8988T (cell line): Measurements from ENCODE around the gene APBA2.
A peak's percentile ranks its signal among the peaks of the same experiment; 100 is the strongest.

ENCODE experiments used
- DNase-seq: peaks from one replicate; pipeline ENCODE4 v3.0.0; 2011

Gene APBA2

DNA sequence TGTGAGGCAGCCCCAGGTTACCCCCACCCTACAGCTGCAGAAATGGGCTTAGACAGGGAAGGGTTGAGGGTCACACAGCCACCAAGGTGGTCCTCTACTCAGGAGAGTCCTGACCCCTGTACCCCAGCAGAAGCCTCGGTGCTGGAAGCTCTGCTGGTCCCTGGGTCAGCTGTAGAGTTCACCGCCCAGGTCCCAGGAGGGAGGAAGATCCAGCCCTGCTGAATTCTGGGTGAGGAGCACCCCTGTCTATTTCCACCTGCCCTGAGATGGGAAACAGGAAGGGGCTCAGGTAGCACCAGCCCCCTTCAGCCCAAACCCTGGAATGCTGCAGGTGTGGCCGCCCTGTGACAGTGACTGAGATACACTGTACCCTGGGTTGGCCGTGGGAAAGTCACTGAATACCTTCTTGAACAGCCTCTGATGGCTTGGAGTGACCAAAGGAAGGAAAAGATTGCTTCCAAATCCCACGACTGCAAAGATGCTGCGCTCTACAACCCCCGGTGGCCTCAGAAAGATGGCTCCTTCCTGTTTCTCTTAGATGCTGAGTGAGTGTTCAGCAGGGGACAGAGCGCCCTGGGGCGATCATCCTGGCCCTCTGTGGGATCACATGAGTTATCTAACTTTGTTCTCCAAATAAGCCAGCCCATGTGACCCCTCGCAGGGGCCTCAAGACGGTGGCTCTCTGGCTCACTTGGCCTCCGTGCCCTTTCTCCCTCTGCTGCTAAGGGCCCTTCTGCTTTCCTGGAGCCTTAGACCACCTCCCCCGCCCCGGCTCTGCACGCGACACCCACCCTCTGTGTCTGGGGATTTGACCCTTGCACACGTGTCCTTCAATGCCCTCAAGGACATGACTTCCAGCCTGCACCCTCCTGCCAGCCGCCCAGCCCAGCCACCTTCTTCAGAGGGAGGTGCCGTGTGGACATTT, 242.0 kb downstream of the APBA2 start:
- DNase-seq = no peak

DNA sequence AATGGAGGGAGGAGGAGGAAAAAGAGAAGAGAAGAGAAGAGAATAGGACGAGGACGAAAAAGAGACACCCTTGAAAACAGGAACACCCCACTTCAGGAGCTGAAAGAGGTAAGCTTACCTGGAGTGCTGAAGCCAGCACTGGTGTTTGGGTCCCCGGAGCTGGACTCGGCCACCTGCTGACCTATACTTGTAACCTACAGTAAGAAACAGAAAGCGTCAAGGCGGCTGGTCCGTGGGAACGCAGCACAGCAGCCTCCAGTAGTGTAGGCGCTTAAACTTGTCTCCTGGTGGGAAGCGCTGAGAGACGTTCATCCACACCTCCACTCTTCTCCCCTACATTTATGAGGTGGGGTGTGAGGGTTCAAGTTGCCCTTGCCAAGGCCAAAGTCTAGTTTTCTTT, 242.9 kb downstream of the APBA2 start:
- DNase-seq = no peak

DNA sequence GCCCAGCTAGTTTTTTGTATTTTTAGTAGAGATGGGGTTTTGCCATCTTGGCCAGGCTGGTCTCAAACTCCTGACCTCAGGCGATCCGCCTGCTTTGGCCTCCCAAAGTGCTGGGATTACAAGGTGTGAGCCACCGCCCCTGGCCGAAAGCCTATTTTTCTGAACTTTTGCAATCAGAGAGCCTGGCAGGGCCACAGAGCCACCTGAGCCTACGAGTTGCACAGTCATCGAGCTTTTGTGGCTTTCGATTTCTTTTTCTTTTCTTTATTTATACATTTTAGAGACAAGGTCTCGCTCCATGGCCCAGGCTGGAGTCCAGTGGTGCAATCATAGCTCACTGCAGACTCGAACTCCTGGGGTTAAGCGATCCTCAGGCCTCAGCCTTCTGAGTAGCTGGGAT, 243.4 kb downstream of the APBA2 start:
- DNase-seq = no peak

DNA sequence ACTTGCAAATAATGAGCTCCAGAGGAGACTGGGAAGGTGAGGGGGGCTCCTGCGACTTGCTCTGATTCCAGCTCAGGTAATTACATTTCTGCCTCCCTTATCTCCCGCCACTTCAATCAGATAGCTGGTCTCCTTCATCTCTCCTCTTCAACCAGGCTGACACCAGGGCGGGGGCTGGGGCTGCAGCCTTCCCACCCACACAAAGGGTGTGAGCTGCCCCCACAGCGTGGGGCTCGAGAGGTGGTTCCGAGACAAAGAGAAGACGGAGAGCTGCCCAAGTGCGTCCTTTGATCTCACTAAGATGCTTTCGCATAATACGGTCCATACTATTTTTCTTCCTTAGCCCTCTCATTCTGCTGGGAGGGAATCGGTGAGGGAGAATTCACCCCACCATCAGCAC, 244.2 kb downstream of the APBA2 start:
- no peak for DNase-seq

DNA sequence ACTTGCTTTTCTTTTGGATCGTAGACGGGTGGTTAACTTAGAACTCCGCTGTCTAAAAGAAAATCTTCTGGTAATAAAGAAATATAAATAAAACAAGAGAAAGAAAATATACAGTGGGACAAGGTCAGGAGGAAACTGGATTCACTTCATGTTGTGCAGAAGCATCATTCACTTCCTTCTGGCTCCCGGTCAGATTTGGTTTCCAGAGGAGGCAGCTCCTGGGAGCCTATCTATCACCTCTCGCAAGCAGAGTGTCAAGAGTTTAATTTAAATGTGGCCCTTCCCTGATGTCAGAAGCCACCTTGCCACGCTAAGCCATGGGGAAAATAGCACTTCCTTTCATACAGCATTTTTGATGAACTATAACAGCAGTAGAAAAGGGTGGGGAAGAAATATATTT, 244.7 kb downstream of the APBA2 start:
- no peak for DNase-seq

DNA sequence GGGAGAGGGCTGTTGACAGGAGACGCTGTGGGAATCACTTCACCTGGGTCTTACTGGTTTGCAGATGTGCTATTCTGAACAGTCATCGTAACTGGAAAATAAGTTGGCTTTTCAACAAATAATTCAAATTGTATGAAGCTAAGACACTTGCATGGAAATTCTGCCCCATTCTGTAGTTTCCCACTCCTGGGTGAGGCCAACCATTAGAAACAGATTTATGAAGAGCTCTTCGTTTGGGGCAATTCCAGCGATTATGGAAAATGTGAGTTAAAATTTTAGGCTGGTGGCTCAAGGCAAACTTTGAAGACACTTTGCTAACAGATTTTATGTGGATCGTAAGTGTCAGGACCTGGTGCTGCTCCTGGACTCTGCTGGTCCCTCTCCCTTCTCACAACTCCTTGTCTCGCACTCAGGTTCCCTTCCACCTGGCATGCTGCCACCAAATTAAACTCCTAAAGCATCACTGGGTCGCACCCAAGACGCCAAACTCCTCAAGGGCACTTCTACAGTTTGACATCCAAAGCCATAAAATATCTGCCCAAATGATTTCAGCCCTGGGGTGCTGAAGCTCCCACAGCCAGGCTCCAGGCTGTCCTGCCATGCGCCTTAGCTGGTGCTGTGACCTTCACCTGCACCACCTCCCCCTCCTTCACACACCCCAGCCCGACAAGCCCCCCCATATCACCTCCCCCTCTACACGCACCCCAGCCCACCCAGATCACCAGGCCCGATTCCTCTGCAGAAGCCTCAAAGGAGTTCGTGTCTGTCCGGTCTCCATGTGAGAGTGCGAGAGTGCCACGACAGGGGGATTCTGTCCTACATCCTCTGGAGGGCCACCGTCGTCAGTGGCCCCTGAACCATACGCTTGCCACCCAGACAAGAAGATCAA, 245.4 kb downstream of the APBA2 start:
- no peak for DNase-seq

DNA sequence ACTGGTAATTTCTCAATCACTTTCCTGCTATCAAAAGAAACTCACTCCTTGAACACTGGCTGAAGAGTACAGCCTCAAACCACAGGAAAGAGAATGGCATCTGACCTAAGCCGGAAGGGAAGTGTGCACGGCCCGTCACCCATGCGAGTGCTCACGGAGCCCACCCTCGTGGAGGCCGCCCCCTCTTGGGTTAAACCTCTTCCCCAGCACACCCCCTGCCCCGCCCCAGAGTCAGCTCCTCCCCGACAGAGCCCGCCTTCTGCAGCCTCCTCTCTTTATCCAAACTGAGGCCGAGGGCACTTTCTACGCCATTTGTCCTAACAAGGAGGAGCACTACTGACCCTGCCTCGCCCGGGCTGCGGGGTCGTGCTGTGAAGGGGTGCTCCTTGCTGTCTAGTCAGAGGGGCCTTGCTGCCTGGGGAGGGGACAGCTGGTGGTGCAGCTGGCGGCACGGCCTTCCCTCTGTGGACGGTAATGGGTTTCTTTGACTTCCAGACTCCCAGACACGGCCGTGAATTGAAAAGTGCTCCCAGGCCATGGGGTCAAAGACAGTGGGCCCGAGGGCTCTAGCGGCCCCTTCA, 246.2 kb downstream of the APBA2 start:
- DNase-seq = no peak

DNA sequence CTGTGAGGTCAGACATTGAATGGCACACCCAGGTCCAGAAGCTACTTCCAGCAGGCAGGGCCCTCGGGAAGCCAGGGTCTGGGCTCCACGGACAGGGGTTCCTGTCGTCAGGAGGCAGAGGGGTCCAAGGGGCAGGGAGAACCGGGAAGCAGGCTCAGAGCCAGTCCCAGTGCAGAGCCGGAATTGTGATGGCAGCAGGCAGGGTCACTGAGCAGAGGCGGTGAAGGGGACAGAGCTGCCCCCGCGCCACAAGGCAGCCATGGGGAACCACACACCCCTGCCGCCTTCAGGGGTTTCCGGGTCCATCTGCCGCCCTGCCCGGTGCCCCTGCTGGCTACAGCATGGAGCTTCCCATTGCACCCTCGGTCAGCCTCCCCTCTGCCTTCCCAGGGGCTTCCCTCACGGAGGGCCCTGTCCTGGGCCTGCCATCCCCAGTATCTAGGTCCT, 247.0 kb downstream of the APBA2 start:
- no peak for DNase-seq

DNA sequence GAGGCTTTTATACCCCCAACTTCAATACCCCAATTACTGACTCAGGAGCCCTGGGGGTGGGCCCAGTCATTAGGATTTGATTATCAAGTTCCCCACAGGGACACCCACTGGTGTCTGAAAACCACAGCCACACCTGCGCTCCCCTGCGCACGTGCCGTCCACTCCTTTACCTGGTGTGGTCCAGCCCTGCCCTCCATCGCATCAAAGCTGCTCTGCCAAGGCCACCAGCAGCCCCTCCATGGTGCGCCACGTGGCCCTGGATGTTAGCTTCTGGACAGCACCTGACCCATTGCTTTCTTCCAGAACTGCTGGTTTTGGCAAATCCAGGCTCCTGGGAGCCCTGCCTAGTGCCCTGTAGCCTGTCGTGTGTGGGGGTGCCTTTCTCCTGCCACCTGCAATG, 247.5 kb downstream of the APBA2 start:
- no peak for DNase-seq

DNA sequence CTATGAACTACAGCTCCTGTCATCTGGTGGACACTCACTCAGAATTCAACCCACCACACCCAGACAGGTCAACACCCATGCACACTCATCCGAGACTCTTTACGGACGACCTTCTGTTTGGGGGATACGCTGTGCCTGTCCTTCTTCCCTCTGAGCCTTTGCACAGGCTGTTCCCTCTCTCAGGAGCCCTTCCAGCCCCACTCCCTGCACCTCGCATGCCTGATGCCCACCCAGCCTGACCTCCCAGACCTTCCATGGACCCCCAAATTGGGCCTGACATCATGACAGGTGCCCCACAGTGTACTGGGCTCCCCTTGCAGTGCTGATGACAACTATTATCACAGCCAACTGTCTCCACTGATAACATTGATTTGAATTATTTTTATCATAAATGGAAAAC, 248.0 kb downstream of the APBA2 start:
- no peak for DNase-seq

DNA sequence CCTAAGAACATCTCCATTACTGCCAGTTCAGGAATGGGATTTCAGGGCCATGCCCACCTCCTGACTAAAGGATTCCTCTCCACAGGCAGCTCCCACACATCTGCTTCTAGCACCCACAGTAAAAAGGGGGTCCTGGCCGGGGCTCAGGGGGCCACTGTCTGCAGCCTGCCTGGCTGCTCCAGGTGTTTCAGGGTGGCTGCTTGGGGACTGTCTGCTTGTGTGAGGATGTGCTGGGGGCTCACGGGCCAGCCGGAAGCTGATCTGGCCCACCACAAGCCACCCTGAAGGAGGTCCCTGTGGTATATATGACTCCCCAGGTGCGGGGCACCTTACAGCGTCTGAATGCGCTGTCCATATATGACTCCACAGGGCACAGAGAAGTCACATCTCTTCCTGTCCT, 248.5 kb downstream of the APBA2 start:
- DNase-seq = no peak

DNA sequence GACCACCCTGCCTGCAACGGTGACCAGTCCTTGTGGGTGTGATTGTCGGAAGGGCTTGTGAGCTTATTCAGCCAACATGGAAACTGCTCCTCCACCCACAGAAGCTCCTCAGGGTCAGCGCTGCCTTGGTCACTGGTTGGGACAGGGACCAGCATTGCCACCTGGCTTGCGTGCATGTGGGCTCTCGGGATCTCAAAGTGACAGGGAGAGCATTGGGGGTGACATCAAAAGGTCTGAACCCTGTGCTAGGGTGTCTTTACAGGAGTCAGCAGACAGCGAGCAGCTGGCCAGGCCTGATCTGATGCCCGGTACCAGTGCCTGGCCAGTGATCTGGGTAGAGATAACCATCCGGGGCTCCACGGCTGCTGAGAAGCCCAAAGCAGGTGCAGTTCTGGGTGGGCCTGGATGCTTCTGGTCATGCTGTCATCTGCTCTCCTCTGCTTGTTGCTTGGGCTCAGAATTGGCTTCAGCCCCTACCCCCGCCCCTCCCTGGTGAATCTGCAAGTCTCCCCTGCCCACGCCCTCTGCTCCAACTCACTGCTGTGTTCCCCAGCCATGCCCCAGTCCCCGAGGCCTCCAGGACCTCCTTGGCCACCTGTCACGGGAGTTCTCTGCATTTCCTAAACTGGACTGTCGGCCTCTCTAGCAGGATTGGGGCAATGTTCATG, 249.0 kb downstream of the APBA2 start:
- DNase-seq = no peak

DNA sequence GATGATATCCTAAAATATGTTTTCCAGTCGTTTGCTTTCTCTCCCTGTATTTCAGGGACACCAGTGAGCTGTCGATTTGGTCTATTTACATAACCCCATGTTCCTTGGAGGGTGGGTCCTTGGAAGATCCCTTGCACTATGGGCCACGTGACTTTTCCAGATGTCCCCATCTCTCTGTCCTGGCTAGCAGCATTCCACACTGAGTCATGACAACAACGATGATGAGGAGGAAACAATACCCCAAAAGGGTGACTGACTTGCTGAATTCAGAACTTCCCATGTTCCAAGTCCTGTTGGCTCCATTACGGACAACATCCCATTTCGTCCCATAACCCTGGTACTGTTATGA, 249.5 kb downstream of the APBA2 start:
- DNase-seq = no peak

DNA sequence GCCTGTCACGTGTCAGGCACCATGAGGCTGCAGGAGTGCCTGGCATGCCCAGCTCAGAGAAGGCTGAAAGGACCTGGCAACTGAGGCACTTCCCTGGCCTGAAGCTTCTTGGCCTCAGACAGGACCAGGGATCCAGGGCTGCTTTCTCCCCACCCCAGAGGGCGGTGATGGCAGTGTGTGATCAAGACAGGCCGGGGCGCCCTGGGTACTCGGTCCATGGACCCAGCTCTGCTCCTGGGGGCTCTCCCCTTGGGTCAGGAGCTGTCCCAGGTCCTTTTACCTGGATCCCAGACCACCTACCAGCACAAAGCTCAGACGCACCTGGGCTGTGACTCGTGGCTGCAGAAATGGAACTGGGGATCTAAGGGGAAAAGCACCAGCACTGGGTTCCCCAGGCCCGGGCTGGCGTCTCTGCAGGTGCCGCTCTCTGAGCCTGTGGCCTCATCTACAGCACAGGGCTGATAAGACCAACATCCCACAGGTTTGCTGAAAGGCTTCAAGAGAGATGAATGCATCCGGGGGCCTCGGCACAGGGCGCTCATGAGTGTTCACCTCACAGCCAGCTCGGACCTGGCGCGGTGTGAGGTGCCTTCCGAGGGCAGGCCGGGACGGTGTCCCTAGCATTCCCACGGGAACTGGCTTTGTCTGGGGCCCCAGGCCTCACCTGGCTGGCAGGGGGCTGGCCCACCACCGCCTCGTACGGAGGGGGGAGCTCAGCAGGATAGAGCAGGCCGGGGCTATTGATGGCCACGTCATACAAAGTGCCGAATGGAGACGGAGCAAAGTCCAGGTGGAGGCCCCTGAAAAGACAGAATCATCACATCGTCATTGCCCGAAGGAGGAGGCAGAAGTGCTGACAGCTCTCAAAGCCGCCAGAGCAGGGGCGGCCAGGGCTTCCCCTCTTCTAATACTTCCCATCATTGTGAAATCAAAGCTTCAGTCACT, 250.2 kb downstream of the APBA2 start:
- DNase-seq = no peak

DNA sequence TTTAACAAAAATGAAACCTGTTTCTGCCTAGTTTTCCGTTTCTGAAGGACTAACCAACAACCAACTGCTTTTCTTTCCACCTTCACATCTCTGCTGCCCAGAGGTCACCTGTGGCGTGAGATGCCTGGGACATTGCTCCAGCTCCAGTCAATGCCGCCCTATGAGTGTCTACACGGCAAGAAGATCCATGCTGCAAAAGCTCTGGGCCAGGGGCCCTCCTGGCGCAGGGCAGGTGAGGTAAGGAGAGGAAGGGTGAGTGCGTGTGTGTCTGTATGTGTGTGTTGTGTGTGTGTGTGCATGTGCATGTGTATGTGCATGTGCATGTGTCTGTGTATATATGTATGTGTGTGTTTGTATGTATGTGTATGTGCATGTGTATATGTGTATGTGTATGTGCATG, 252.5 kb downstream of the APBA2 start:
- DNase-seq = no peak

DNA sequence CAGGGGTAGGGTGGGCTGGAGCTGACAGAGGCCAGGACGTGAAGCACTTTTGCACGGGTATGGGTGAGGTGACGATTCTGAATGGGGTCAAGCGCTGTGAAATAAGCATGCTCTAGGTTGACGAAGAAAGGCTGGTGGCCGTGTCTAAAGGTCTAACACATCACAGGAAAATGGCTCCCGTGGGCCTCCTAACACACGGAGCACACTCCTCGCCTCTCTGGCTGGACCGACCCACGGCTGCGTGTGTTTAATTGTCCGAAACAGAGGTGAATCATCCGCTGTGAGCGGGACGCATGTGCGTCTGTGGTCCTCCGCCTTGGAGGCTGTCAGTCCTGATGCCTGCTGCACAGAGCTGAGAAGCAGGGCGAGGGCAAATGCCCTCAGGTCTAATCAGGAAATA, 253.3 kb downstream of the APBA2 start:
- no peak for DNase-seq

DNA sequence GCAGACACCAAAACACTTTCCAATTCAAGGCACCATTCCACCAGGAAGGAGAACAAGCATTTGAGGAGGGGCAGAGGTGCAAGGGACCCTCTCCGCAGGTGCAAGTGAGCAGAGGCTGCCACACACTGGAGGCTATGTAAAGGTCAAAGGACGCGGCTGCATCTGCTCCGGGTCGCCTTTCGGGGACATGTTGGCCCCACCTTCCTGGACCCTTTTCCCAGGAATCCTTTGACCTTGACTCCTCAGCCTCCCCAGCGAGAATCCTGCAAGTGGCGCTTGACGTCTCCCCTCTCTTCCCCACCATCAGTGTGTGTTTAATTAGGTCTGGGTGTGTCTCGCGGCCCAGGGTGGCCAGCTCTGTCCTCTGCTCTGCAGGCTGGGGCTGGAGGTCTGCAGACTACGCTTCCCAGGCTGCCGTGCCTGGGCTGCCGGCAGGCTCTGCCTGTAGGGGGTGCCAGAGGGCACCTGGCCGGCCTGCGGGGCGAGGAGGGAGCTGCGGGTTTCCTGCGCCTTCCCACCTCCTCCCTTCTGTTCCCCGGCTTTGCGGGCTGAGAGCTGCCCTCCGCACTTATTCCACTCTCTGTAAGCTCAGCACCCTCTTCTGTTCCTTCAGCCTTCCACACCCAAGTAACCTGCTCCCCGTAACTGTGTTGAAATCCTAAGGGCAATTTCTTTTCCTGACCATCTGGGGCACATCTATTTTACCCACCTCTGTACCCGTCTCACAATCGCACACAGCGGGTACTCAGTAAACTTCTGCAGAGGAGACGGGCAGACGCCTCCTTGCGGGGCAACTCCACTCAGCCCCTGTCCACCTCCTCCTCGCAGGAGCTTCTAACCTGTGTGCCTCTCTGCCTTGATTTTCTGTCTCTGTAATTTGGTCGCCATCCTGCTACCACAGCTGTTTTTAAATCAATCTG, 254.0 kb downstream of the APBA2 start:
- peak; percentile 85 for DNase-seq

DNA sequence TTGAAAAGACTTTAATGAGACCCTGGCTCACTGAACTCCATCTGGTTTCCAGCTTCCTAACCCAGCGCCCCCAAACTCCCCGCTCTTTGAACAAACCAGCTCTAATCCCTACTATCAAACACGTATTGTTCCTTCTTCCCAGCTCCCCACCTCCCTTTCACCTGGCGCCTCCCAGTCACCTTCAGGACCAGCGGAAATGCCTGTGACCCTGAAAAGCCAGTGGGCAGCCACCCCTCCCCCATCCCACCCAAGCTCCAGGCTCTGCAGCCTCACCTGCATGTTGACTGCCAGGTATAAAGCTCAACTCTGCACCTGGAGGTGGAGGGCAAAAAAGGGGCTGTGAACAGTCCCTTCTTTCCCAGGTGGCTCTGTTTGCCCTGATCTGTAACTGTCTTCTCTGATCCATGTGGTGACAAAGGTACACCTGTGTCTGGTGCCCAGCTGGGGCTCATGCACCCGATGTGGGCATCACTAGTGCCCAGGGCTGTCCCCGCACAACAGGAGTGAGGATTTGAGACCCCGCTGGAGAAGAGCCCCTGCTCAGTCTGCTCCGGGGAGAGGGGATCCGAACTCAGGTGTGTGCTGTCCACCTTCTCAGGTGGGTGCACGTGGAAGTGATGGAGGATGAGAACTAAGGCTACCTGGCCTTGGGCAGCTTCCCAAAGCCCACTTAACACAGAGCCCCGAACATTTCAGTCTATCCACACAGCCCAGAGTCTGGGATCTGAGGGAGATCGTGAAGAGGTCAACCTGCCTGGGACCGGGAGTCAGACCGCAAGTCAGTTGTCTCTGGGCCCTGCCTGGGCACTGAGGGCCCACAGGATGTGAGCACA, 254.9 kb downstream of the APBA2 start:
- no peak for DNase-seq

DNA sequence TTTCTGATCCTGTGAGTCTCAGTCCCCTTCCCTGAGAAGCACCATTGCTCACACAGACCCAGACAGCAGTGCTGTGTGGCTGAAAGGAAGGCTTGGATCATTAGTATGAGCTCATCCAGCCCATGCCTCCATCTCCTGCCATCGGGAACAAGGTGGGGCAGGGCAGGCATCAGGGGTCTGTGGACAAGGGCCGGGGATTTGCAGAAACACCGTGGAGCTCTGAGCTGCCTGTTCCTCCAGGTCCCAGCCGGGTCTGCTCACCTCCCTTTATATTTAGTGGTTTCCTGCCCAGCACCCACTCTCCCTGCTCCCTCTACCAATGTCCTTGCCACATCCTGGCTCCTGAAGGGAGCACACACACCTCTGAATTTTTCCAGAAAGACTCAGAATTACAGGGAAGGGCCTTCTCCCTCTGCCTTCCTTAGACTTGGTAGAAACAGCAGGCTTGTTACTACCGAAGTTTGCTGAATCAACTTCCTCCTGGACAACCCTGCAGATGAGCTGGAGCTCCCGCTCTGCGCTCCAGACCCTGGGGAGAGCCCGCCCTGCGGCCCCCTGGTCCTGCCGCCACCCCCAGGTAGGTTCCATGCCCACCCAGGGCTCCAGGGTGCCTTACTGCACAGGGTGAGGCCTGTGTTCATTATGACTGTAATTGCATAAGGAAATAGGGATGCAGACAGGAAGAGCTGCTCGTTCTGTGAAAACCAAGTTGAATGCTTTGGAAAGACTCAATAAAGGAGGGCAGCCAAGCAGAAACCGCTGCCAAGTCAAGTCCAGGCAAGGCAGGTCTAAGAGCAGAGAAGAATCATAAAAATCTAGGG, 255.7 kb downstream of the APBA2 start:
- no peak for DNase-seq
